WTC11 (cell line): ENCODE data around the gene GSN.

Experiments
- GRHL2 ChIP-seq: fragments of 250-450 bp; sonication (Bioruptor Pico); IDR thresholded peaks from 2 replicates; pipeline ENCODE4 v1.8.0; 2022; ENCODE audit warnings: mild to moderate bottlenecking, moderate library complexity; ENCODE audit not compliant: insufficient replicate concordance, severe bottlenecking
- TF ChIP-seq, protein P1 (sequence below): fragments of 200-600 bp; IDR thresholded peaks from 2 replicates; pipeline ENCODE4 v1.8.0; 2022; ENCODE audit warnings: antibody characterized with exemption
- TF ChIP-seq, protein P2 (sequence below): sonication (generic); formaldehyde crosslinking; IDR thresholded peaks from 2 replicates; pipeline ENCODE4 v1.8.0; 2023; ENCODE audit warnings: missing genetic modification reagents, mild to moderate bottlenecking, borderline replicate concordance
- TF ChIP-seq, protein P3 (sequence below): fragments of 250-450 bp; sonication (Bioruptor Pico); IDR thresholded peaks from 2 replicates; pipeline ENCODE4 v1.9.0; 2021; ENCODE audit warnings: mild to moderate bottlenecking
- TF ChIP-seq, protein P4 (sequence below): sonication (generic); formaldehyde crosslinking; IDR thresholded peaks from 2 replicates; pipeline ENCODE4 v1.8.0; 2022; ENCODE audit warnings: mild to moderate bottlenecking, missing genetic modification reagents
- TF ChIP-seq, protein P5 (sequence below): sonication (generic); formaldehyde crosslinking; IDR thresholded peaks from 2 replicates; pipeline ENCODE4 v1.8.0; 2022; ENCODE audit warnings: mild to moderate bottlenecking, missing genetic modification reagents
- TF ChIP-seq, protein P6 (sequence below): sonication (generic); formaldehyde crosslinking; IDR thresholded peaks from 2 replicates; pipeline ENCODE4 v1.8.1; 2023; ENCODE audit warnings: mild to moderate bottlenecking, missing genetic modification reagents, moderate library complexity

DNA sequence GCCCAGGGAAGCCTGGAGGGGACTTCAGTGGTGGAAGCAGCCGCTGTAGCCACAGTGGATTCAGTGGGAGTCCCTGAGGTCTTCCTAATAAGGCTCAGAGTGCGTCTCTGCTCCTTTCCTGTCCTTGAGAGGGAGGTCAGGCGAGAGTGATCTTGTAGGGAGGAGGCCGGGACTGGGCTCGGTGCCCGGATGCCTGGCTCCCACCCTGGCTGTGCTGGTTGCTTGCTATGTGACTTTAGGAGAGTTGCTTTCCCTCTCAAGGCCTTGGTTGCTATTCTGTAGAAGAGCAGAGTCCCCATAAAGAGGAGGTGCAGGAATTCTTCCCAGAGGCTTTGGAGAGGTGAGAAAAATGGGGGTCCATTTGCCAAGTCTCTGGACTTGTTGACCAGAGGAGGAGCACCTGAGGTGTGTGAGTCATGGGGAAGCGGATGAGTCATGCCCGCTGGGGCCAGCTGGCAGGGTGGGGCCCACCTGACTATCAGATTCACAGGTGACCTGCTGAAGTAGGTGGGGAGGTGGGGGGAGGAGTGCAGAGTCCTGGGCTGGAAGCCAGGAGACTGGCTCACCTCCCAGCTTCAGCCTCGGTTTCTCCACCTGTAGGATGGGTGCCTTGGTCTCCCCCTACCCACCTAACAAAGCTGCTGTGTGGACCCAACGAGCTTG lies 13.8 kb downstream of the GSN start:
- TF ChIP-seq, protein P1, sequence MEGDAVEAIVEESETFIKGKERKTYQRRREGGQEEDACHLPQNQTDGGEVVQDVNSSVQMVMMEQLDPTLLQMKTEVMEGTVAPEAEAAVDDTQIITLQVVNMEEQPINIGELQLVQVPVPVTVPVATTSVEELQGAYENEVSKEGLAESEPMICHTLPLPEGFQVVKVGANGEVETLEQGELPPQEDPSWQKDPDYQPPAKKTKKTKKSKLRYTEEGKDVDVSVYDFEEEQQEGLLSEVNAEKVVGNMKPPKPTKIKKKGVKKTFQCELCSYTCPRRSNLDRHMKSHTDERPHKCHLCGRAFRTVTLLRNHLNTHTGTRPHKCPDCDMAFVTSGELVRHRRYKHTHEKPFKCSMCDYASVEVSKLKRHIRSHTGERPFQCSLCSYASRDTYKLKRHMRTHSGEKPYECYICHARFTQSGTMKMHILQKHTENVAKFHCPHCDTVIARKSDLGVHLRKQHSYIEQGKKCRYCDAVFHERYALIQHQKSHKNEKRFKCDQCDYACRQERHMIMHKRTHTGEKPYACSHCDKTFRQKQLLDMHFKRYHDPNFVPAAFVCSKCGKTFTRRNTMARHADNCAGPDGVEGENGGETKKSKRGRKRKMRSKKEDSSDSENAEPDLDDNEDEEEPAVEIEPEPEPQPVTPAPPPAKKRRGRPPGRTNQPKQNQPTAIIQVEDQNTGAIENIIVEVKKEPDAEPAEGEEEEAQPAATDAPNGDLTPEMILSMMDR = no peak
- TF ChIP-seq, protein P2, sequence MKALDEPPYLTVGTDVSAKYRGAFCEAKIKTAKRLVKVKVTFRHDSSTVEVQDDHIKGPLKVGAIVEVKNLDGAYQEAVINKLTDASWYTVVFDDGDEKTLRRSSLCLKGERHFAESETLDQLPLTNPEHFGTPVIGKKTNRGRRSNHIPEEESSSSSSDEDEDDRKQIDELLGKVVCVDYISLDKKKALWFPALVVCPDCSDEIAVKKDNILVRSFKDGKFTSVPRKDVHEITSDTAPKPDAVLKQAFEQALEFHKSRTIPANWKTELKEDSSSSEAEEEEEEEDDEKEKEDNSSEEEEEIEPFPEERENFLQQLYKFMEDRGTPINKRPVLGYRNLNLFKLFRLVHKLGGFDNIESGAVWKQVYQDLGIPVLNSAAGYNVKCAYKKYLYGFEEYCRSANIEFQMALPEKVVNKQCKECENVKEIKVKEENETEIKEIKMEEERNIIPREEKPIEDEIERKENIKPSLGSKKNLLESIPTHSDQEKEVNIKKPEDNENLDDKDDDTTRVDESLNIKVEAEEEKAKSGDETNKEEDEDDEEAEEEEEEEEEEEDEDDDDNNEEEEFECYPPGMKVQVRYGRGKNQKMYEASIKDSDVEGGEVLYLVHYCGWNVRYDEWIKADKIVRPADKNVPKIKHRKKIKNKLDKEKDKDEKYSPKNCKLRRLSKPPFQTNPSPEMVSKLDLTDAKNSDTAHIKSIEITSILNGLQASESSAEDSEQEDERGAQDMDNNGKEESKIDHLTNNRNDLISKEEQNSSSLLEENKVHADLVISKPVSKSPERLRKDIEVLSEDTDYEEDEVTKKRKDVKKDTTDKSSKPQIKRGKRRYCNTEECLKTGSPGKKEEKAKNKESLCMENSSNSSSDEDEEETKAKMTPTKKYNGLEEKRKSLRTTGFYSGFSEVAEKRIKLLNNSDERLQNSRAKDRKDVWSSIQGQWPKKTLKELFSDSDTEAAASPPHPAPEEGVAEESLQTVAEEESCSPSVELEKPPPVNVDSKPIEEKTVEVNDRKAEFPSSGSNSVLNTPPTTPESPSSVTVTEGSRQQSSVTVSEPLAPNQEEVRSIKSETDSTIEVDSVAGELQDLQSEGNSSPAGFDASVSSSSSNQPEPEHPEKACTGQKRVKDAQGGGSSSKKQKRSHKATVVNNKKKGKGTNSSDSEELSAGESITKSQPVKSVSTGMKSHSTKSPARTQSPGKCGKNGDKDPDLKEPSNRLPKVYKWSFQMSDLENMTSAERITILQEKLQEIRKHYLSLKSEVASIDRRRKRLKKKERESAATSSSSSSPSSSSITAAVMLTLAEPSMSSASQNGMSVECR (CRISPR knock-in tag) = no peak
- TF ChIP-seq GRHL2 (CRISPR knock-in tag) = no peak
- TF ChIP-seq, protein P3, sequence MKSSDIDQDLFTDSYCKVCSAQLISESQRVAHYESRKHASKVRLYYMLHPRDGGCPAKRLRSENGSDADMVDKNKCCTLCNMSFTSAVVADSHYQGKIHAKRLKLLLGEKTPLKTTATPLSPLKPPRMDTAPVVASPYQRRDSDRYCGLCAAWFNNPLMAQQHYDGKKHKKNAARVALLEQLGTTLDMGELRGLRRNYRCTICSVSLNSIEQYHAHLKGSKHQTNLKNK = no peak
- TF ChIP-seq, protein P4, sequence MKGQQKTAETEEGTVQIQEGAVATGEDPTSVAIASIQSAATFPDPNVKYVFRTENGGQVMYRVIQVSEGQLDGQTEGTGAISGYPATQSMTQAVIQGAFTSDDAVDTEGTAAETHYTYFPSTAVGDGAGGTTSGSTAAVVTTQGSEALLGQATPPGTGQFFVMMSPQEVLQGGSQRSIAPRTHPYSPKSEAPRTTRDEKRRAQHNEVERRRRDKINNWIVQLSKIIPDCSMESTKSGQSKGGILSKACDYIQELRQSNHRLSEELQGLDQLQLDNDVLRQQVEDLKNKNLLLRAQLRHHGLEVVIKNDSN (CRISPR knock-in tag) = no peak
- TF ChIP-seq, protein P5, sequence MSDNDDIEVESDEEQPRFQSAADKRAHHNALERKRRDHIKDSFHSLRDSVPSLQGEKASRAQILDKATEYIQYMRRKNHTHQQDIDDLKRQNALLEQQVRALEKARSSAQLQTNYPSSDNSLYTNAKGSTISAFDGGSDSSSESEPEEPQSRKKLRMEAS (CRISPR knock-in tag) = no peak
- TF ChIP-seq, protein P6, sequence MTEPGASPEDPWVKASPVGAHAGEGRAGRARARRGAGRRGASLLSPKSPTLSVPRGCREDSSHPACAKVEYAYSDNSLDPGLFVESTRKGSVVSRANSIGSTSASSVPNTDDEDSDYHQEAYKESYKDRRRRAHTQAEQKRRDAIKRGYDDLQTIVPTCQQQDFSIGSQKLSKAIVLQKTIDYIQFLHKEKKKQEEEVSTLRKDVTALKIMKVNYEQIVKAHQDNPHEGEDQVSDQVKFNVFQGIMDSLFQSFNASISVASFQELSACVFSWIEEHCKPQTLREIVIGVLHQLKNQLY = no peak
